Glomerular visceral epithelial cell (primary cell): Measurements from ENCODE around the gene CLCNKA.

Experiments
- DNase-seq: peaks from one replicate; pipeline ENCODE4 v3.0.0-alpha.2; 2016; ENCODE audit errors: extremely low spot score

CLCNKA gene

DNA sequence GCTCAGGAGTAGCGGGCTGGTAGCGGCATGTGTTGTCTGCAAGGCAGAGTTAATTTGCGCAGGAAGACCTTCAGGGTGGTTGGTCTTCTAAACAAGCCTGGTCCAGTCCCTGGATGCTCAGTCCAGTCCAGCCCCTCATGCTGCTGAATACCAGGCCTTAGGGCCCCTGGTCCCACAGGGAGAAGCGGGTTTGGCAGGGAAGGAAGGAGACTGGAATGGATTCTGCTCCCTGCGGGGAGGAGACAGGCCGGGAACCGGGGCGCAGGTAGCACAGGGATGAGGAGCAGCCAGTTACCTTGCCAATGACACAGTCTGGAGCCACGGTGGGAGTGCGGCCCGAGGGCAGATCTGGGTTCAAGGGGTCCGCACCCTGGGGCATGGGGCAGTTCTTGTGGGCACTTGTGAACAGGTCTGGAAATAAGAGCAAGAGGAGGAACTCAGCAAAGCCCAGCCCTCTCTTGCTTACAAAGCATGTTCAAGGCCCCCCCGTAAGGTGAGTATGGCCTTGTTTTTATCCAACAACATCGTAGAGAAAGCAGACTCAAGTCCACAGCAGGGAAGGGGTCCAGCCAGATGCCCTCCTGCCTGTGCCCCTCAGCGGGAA is 41.5 kb downstream of the CLCNKA start:
- no peak for DNase-seq

DNA sequence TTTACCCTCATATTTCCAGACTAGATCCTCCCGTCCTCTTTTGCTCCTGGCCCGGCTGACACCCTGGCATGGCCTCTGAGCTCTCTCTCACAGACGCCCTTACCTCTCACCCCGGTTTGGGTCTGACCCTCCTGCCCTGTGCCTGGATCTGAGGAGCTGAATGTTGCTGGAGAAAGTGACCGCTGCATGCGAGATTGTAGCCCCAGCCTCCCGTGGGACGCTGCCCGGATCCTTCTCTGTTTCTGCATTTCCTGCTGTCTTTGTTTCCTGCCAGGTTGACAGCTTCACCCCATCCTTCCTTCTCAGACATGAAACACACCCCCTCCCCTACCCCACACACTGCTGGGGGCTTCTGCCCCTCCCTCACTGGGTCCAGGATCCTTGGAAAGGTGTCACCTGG is 42.1 kb downstream of the CLCNKA start:
- DNase-seq, result no peak

DNA sequence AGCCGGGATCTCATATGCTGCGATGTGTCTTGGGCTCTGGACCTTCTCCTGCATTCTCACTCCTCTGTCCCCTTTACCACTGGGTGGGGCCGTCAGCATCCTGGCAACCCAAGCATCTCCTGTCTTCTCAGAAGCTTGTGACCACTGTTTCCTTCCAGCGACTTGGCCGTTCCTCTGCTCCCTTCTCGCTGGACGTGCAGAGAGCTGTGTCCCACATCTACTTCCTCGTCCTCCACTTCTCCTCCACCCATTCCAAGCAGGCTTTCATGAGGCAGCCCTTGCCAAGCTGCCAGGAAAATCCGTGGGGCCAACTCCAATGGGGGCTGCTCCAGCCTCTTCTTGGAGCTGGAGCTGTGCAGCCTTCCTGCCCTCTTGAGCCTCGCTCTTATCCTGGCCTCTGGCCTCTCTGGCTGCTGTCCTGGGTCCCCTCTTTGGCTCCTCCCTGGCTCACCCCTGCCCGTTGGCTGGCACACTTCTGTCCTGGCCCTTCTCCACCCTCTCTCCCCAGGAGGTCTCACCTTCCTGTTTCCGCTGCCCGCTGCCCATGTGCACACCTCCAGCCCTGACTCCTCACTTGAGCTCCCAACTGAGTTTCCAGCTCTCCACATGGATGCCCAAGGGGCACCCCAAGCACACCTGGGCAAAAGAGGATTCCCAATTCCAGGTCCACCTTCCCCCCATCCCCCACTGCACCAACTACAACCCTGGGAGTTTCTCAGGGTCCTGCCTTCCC is 42.9 kb downstream of the CLCNKA start:
- no peak for DNase-seq

DNA sequence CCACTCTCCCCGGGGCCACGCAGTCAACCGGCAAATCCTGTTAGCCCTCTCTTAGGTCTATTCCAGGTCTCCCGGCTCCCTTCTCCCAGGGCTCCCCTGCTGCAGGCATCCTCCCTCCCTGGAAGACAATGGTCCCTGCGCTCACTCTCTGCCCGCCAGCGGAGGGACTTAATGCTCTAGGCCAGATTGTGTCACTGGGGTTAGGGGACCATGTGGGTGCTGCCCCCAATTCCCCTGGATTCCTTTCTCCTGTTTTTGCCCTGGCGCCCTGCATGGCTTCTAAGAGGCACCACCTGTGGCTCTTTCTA is 43.4 kb downstream of the CLCNKA start:
- no peak for DNase-seq

DNA sequence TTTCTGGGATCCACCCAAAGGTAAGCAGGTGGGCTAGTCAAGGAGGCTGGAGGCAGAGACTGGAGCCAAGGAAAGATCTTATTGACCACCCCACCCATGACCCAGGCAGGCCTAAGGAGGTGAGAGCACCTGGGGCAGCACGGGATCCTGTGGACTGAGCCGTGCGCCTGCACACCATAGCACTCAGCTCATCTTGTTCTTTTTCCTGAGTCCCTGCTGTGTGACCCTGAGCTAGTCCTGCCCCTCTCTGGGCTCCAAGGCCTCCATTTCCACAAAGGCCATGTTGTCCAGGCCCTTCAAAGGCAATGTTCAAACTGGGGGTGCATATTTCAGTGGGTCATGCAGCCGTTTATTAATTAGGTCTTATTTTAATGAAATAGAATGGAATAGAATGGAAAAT is 44.4 kb downstream of the CLCNKA start:
- no peak for DNase-seq

DNA sequence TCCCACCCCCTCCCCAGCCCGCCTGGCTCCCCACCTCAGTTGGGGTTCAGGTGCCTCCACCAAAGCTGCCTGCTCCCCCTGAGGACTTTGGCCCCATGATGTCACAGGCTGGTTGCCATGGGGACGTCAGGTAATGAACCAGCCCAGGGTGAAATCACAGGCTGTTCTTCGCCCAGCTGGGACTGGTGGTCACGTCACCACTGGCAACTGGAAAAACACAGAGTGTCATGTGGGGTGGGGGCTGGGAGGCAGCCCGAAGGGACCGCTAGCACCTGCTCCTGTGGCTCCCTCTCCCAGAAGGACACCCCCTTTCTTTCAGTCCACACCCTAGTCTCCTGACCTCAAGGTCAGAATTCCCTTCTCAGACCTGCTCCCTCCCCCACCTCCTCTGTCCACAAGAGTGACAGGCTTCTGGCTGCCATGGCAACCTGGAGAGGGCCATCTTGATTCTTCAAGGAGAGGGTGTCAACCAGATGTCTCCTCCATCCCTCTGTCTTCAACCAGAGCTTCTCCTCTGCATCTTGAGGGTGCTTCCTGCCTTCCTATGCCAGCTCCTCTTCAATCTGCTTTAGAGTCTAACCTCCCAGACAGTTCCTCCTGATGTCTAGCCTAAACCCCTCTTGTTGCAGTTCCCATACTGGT is 45.4 kb downstream of the CLCNKA start:
- peak; percentile 82 for DNase-seq

DNA sequence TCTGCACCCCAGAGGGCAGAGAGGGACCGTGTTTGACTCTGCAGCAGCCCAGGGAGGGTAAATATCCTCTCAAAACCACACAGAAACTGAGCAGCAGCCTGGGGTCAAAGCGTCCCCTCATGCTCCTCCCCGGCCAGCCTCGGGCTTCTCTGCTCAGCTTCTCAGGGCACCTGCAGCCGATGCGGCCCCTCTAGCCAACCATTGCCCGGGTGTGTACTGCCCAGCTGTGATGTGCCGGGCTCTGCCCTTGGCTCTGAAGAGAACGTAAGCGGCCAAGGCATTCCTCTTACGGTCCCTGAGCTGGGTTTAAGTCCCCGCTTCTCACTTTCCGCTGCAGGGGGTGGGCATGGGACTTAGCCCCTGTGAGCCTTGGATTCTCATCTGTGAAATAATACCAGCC is 46.1 kb downstream of the CLCNKA start:
- DNase-seq, result no peak

DNA sequence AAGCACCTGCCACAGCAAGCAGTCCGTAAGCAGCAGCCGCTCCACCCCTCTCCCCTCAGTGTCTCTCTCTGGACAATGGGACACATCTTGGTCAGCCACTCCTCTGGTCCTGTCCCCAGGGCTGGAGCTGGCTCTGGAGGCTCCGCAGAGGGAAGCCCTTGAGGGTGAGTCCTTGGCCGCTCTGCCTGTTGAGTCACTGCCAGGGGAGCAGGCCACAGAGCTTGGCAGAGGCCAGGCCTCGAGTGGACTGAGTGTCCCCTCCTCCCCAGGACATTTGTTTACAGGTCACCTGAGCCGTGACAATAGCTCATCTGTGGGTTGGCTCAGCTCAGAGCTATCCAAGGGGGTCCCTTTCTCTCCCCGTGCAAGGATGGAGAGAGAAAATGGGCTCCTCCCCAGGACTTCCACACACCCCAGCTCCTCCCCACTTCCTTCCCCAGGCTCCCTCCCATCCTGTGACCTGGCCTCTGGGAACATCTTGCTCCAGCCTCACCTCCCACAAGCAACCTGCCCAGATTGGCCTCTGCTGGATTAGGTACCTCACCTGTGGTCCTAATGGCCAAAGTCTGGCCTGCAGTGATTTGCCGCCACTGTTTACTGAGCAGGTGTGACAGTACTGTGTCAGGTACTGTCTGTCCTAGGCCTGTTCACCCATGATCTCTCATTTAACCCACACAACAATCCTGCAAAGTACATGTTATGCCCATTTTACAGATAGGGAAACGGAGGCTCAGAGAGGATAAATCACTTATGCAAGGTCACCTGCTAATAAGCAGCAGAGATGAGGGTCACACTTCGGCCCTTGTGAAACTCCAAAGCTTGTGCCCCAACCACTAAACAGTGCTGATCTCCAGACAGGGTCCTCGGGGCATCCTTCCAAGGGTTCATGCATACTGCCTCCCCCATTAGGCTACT is 46.8 kb downstream of the CLCNKA start:
- peak; percentile 48 for DNase-seq

DNA sequence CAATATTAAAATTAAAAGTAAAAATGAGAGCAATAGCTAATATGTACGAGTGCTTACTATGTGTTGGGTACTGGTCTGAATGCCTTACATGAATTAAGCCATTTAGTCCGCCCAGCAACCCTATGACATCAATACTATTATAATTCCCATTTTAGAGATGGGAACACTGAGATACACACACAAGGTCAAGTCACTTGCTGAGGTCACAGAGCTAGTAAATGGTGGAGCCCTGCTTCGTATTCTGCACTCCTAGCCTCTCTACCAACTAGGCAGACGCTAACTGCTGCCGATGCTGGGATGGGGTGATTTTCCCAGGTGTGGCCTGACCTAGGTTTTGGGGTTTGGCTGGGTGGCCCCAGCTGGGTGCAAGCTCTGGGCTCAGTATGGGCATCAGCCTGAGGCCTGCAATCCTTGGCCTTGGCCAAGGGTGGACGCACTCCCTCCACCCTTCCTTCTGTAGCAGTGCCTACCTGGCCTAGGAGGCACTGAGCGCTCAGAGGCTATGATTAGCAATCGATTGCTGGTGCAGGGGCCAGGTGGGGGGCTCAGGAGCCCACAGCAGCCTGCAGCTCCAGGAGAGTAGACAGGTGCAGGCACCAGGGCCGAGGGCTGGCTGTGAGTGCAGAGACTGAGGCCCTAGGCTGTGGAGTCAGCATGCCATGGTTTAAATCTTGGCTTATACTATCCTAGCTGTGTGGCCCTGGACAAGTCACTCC is 49.0 kb downstream of the CLCNKA start:
- no peak for DNase-seq

DNA sequence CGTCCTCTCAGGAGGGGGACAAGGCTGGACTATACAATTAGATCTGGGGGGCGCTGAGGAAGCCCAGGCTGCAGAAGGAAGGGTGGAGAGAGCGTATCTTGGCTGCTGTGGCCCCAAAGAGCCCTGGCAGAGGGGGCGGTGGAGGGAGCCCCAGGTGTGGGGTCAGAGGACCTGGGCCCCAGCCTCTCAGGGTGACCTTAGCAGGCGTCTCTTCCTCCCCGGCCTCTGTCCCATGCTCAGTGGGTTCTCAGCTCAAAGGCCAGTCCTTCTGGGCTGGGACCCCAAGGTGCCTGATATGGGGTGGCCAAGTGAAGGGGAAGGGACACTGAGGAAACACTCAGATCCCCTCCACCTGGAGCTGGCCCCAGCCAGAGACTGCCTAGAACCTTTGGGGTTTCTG is 49.8 kb downstream of the CLCNKA start:
- DNase-seq, result no peak

DNA sequence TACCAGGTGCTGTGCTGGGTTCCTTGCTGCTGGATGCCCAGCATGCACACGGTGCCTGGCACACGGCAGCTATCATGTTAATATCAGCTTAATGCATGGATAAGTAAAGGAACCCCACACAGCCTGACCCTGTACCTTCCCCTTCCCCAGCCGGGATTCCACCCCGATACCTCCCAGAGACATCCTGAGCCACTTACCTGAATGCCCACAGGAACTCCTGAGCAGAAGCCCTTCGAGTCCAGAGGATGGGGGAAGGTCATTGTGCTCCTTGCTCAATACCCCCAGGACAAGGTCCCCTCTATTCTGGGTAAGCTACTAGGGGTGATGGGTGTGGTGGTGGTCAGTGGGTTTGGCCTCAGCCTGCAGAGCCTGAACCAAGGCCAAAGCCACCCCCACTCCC is 50.3 kb downstream of the CLCNKA start:
- DNase-seq, result no peak

DNA sequence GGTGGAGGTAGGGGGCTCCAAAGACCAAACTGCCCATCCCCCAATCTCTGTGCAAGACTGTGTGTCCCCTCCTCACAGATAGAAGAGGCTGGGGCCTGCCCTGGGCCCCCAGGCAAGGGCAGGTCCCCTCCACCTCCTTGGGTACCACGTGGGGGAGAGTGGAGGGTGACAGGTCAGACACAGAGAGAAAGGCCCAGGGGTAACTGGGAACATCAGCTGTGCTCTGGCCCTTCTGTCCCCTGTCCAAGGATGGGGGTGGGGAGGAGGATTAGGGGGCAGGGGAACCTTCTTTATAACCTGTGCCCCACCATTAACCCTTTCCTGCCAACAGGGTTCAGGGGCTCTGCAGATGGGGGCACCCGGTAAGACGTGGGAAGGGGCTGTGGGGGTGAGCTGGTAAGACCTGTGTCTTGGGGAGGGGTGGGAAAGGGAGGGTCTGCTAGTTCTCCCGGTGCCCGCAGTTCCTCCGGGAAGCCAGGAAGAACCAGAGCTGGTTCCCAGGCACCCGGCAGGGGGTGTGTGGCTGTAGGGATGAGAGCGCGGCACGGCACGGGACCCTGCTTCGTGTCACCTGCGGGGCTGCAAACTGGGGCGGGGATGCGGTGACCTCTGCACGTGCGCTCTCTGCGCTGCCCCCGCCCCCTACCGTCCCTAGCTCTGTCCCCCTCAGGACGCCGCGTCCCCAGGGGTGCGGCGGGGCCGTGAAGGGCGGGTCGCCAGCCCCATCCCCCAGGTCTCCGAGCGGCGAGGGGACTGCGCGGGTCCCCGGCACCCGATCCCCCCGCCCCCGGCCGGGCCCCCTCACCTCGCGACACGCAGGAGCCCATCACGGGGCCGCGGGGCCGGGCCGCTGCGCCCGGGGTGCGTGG is 51.0 kb downstream of the CLCNKA start:
- no peak for DNase-seq

DNA sequence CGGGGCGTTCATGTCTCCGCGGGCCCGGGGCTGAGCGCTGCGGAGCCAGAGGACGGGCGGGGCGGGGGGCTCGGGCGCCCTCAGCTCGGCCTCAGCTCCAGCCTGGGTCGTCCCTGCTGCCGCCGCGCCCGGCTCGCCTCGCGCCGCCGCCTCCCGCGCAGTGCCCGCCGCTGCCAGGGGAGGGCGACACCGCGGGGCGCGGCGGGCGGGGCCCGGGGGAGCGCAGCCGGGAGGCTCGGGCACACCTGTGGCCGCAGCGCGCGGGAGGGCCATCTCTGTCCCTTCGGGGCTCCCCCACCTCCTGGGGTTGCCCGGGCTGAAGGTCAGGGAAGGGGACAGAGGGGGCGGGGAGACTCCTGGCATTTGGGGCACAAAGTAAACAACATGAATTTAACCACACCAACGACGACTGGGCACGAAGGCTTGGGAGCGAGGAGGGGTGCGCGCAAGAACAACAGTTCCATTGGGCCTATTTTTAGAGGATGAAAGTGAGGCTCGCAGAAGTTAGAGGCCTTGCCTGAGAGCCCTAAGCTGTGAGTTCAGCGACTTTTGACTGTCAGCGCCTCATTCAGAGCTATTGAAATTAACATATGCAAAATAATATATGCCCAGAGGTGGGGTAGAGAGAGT is 51.8 kb downstream of the CLCNKA start, which contains the start of gene FAM131C:
TSS of gene FAM131C (minus strand) at position 162 of the 630 bp plus-strand sequence. CDS start 209 bp downstream, outside the sequence.
- peak; percentile 39 for DNase-seq

DNA sequence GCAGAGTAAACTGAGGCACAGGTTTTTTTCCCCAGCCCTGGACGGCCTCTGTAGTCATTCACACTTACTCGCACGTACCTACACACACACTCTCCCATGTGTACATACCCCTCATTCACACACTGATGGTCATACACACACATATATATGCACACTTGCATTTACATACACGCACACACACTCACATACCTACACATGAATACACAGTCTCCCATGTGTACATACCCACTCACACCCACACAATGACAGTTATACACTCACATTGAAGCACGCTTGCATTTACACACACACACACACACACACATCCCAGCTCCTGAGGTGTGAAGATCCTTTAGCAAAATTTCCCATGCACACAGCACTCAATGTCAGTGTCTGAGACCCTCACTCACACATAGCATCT is 52.4 kb downstream of the CLCNKA start:
- no peak for DNase-seq

DNA sequence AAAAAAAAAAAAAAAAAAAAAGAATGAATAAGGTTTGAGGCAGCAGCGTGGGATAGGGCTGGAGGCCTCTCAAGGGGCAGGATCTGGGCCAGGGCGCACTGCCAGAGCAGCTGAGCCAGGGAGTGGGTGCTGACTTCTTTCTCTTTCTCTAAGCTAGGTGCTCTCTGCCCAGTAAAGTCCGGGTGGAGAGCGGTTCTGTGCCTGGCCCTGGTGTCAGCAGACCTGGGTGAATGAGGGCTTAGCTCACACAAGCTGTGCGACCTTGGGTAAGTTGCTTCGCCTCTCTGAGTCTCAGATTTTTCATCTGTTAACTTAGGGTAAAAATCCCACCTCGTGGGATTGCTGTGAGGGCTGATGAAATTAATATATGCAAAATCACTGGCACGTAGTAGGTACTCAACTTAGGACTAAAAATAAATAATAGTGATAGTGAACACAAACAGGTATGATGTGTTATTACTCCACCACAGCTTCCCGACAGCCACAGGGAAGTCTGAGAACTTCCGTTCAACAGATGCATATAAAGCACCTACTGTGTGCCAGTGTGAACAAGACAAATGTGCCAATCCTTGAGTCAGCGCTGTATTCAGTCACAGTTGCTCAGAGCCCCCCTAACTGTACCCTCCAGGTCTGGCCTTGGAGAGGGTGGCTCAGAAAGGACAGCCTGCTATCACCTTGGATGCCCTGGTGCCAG is 53.6 kb downstream of the CLCNKA start:
- peak; percentile 72 for DNase-seq

DNA sequence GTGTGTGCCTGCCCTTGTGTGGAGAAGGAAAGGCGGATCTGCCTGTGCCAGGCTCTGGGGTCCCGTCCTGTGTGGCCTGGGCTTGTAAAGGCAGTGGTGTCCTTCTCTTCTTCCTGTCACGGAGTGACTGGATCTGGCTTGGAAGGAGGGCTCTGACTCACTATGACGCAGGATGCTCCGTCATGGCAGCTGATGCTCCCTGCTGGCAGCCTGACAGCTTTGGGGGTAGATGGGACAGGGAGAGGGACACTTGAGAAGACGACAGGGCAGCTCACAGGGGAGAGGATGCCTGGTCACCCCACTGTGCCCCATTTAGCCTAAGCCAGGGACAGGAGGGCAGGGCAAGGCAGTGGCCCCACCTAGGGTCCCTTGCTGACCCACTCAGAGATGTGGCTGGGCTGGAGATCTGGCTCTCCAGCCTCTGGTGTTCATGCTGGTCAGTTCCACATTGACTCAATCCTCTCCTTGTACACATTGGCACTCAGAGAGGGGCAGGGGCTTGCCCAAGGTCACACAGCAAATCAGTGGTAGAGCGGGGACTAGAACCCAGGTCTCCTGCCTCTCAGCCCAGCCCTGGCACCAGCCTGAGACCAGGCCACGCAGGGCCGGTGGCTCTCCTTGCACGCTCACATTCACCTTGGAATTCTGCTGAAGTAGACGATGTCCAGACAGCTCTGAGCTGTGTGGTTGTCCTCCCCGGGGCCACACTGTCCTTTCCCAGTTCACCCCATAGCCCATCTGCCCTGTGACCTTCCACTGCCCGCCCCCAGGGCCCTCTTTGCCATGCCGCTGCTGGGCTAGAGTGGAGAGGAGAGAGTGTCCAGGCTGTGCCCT is 54.4 kb downstream of the CLCNKA start:
- DNase-seq, result peak; percentile 81

DNA sequence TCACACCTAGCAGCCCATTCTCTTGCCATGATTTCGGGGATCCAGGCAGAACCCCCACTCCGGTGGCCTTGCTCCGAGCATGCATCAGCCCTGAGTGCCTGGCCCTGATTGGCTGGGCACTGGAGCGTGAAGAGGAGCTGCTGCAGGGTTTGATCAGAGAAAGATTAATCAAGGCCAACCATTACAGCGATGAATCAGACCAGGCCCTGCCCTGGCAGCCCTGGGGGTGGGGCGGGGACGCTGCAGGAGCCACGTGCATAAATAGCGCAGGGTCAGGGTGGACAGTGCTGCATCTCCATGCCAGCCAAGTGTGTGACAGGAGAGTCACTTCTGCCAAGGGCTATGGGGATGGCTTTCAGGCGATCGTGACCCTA is 55.0 kb downstream of the CLCNKA start:
- peak; percentile 81 for DNase-seq

DNA sequence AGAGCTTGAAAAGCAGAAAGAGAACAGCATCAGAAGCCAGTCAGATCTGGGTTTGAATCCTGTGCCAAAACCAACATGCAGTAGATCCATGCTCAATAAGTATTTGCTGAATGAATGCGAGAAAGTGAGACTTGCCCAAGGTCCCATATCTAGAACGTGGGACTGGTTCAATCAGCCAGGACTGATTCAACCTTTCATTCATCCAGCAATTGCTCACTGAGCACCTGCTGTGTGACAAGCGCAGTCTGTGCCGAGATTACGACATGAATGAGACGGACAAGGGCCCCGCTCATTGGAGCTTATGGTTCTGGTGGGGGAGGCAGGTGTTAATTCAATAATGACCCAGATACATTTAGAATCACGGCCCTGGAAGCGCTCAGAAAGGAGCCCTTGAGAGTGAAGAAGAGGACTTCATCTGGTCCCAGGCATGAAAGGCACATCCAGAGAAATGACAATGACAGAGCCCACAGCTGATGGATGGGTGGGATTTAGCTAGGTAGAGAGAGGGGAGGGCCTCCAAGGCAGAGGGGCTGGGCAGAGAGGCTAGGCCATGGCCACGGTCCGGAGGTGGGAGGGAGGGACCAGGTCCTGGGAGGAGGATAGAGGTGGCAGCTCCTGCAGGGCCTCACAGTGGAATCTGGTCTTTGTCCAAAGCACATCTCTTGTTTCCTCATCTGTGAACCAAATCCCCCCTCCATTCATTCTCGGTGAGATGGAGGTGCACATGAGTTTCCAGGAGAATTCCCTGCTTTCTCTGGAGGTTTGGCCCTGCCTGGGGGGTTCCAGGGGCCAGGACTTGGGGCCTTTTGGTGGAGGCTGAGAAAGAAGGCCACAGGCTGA is 55.8 kb downstream of the CLCNKA start:
- no peak for DNase-seq
